GM19397 (cell line): Measurements from ENCODE around the gene SLC25A23.
"Not testable (repeated sequence)": the region's sequence is repeated elsewhere in the genome, so short reads cannot be mapped to it uniquely, and the experiment has no call there.

Experiments
- ATAC-seq: cut with Tn5 transposase; IDR thresholded peaks from one replicate; pipeline ENCODE4 v1.9.1; 2021; ENCODE audit warnings: mild to moderate bottlenecking, moderate library complexity; ENCODE audit not compliant: unreplicated experiment

The SLC25A23 gene

DNA sequence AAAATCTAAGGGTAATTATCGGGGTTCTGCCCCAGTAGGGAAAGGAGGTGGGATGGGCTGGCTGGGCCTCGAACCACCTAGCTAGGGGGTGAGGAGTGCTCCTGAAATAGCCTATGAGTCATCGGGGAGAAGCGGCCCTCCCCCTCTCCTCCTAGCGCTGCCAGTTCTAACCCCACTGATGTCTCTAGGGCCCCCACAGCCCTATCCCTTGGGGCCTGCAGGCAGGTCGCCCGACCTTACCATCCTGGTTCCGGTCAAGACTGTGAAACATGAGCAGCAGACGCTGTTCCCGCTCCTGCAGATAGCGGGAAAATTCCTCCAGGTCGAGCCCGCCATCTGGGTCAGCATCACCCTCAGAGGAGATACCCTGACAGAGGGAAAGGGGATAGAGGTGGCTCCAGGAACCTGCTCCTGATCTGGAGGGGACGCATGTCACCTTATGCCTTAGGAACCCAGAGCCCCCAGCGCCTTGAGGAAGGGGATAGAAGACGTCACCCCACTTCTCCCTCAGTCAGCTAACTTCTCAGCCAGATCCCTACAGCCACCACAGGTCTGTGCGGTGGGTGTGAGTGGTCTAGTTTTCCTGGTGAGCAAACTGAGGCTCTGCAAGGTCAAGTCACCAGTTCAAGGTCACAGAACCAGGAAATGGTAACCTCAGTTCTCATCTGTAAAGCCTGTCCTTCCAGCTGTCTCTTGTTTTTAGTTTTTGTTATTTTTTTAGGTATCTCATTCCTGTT lies 1.5 kb downstream of the SLC25A23 start:
- no peak for ATAC-seq

GRCh38 chr19:6455924-6456323 lies 3.7 kb downstream of the SLC25A23 start:
- ATAC-seq = no peak

- no peak for ATAC-seq
Measured at GRCh38 chr19:6453951-6454565, 5.5 kb downstream of the SLC25A23 start.

DNA sequence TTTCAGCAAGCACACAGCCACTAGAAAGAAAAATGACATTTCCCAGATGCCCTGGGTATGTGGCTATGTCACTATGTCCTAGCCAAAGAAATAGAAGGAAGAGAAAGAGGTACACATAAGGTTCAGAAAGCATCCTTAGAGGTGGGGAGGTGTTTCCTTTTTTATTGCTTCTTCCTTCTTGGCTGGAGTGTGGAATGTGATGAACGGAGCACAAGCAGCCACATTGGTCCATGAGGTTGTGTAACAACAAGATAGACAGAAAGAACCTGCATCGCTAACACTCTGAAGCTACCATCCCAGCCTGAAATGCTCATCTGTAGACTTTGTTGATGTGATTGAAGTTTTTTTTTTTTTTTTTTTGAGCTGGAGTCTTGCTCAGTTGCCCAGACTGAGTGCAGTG lies 6.7 kb downstream of the SLC25A23 start:
- ATAC-seq = no peak

DNA sequence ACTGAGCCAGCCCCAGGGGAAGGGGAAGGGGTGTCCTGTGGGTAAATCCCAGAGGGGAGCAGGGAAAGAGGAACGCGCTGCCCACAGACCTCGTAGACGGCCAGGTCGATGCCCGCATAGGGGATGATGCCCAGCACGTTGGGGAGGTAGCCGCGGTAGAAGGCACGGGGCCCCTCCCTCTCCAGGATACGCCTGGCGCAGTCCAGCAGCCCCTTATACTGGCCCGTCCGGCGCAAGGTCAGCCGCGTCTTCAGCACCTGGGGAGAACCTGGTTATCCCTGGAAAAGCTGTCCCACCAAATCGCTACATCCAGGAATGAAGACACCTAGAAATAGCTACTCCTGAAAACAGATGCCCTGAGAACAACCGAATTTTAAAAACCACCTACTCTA lies 7.4 kb downstream of the SLC25A23 start:
- no peak for ATAC-seq

DNA sequence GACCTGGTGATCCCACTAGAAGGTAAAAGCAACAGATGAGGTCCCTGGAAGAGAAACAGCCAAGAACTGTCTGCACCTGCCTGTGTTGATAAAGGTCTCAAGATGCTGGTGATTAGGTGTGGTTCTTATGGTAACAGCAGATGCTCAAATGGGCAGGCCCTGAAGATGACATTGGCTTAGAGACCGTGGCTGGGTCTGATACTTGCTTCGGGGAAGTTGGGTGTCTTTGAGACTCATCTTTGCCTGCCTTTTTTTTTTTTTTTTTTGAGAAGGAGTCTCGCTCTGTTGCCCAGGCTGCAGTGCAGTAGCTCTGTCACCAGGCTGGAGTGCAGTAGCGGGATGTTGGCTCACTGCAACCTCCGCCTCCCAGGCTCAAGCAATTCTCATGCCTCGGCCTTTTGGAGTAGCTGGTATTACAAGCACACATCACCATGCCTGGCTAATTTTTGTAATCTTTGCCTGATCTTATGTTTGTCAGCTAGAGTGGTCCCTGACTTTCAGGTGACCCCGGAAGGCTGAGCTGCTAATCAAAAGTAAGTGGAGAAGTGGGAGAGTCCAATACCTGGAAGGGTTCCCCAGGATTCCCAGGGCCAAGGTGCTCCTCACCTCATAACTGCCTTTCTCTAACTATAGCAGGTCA lies 7.9 kb downstream of the SLC25A23 start:
- no peak for ATAC-seq

DNA sequence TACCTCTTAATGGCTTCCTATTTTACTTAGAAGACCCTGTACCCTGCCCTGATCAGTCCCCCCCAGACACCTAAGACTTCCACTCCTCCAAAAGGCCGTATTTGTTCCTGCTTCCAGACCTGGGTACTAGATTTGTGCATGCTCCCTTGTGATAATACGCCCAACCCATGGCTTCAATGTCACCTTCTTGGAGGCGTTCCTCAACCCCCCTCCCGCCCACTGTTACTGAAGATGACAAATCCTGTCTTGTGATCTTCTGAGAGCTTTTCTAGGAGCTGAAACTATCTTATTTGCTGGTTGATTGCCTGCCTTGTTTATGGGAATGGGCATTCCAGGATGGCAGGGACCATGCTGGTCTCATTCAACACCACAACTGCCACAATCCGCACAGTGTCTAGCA lies 9.4 kb downstream of the SLC25A23 start:
- ATAC-seq = no peak

DNA sequence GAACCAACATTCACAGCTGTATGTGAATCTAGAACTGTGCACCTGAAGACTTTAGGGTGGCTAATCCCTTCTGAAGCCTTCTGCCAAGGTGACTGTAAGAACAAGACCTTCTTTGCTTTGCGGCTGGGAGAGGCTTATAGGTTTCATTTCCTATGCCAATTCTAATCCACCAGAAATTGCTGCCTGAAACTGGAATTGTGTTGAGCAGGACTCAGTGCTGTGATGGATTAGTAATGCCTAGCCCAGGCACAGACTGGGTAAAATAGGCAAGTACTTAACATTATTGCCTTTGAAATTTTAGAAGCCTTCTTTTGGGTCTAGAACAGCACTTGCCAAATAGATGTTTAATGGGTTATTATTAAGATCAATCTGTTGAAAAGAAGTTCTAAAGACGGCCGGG lies 11.5 kb downstream of the SLC25A23 start:
- ATAC-seq = no peak

GRCh38 chr19:6446452-6446851 lies 13.1 kb downstream of the SLC25A23 start:
- no peak for ATAC-seq

GRCh38 chr19:6443986-6444385 lies 15.6 kb downstream of the SLC25A23 start:
- ATAC-seq = no peak

GRCh38 chr19:6442087-6442688 lies 17.4 kb downstream of the SLC25A23 start:
- ATAC-seq = no peak

DNA sequence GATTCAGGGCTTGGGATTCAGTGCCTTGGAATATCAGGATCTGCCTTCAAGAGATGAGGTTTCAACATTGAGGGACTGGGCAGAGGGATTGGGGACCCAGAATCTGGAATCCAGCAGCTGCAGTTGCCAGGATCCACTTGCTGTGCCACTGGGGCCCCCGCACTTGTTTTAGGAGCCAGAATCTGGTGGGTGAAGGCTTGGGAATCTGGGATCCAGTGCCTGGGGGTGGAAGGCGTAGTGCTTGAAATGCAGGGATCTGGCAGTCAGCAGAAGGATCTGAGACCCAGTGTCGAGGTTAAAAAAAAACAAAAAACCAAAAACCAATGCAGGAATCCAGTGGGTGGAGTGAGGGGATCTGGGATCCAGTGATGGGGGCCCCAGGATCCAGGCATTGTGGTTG lies 18.7 kb downstream of the SLC25A23 start:
- no peak for ATAC-seq

GRCh38 chr19:6439743-6440142 lies 19.8 kb downstream of the SLC25A23 start:
- no peak for ATAC-seq

- ATAC-seq = no peak
Measured at GRCh38 chr19:6433663-6434062, 25.9 kb downstream of the SLC25A23 start, which contains the start of gene SLC25A41. Gene SLC25A41, minus strand, starts transcription at chr19:6433763. Its CDS starts 70 bp downstream, at chr19:6433693.

DNA sequence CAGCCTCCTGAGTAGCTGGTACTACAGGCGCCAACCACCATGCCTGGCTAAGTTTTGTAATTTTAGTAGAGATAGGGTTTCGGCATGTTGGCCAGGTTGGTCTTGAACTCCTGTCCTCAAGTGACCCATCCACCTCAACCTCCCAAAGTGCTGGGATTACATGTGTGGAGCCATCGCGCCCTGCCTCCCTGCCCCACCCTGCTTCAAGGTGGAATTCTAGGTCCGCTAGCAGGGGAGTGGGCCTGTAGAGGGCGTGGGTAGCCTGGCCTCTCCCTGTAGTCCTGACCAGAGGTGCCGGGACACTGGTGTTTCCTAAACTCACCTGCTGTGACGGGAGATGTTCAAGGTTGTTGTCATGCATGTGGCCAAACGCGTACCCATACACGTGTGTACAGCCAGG lies 26.4 kb downstream of the SLC25A23 start:
- ATAC-seq = no peak

GRCh38 chr19:6431891-6432290 lies 27.7 kb downstream of the SLC25A23 start:
- no peak for ATAC-seq

DNA sequence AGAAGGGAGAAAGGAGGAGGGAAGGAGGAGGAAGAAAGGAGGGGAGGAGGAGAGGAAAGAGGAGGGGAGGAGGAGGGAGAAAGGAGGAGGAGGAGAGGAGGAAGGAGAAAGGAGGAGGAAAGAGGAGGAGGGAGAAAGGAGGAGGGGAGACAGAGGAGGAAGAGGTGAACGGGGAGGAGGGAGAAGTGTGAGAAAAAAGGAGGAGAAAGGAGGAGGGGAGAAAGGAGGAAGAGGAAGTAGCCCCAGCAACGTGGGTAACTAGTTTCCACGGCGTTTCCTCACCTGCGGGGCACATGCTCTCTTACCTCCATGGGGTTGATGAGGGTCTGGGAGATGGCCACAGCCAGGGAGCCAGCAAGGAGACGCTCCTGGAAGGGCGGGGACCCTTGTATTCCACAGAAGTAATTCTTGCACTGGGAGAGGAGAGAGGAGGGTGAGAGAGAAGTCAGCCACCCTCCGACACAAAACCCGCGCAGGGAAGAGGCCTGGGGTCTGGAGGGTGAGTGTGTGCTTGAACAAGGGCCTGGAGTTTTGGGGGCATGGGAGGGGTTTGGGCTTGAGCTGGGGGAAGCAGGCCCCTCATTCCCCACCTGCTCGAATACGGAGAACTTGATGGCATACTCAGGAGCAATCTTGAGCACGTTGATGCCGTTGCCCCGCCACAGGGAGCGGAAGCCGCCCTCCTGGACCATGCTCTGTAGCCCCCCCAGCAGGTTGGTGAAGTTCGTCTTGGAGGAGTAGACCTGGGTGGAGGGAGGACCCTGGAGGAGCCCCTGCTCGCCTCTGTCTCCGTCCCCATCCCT lies 30.0 kb downstream of the SLC25A23 start:
- ATAC-seq = no peak

DNA sequence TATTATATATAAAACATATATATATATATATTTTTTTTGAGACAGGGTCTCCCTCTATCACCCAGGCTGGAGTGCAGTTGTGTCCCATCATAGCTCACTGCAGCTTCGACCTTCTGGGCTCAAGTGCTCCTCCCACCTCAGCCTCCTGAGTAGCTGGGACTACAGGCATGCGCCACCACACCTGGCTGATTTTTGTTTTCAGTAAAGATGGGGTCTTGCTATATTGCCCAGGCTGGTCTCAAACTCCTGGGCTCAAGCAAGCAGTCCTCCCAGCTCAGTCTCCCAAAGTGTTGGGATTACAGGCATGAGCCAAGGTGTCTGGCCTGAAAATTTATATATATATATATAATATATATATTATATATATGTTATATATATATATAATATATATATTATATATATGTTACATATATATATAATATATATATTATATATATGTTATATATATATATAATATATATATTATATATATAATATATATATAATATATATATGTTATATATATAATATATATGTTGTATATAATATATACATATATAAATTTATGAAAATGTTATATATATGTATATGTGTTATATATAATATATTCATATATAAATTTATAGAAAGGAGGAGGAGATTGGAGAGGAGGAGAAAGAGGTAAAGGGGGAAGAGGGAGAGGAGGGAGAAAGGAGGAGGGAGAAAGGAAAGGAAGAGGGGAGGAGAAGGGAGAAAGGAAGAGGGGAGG lies 30.7 kb downstream of the SLC25A23 start:
- not testable (repeated sequence) for ATAC-seq

DNA sequence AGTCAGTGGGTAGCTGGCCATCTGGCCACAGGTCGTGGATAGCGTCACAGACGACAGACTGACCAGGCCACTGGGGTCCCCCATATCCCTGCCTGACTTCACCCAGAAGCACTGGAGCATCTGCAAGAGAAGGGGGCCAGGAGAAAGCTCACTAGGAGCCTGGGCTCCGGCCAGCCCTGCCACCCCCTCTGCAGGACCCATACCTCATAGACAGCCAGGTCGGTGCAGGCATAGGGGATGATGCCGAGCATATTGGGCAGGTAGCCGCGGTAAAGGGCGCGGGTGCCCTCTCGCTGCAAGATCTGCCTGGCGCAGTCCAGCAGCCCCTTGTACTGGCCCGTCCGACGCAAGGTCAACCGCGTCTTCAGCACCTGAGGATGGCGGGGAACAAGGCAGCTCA lies 32.5 kb downstream of the SLC25A23 start:
- no peak for ATAC-seq
